ENCODE data around the gene ZNHIT2. TPM values are rescaled to one million over a fixed set of nuclear protein-coding genes. Genes with fewer than 3 reads are reported as not detected.

ZNHIT2 gene
- total RNA-seq, 1 donor from 2014 or later, result 11.1 TPM

- no peak for DNase-seq (ENCODE audit: low read depth)
- FAIRE-seq, result no peak
- Histone ChIP-seq H3K27me3 (ENCODE audit: control insufficient read depth, insufficient read depth, low read length) (no peaks in the 10 kb centered on the region), H3K36me3 (ENCODE audit: control insufficient read depth, insufficient read depth, low read length) (peaks cover 16% of the 10 kb centered on the region), H3K4me3 (ENCODE audit: low read depth, low read length) (no peak overlapping the region)
- TF ChIP-seq CTCF (IDR thresholded peaks at IDR 0.05; ENCODE audit: insufficient read depth, low read length, severe bottlenecking), result no peak
Measured at GRCh38 chr11:65087827-65088226, 29.7 kb downstream of the ZNHIT2 start.

- H3K36me3 ChIP-seq (ENCODE audit: control insufficient read depth, insufficient read depth, low read length), result peaks cover 16% of the 10 kb centered on the region
- no peak for TF ChIP-seq CTCF (IDR thresholded peaks at IDR 0.05; ENCODE audit: insufficient read depth, low read length, severe bottlenecking)
- DNase-seq (ENCODE audit: low read depth), result no peak
- H3K4me3 ChIP-seq (ENCODE audit: low read depth, low read length), result no peak overlapping the region
- H3K27me3 ChIP-seq (ENCODE audit: control insufficient read depth, insufficient read depth, low read length), result no peaks in the 10 kb centered on the region
- FAIRE-seq, result no peak
Measured at GRCh38 chr11:65087216-65087615, 30.3 kb downstream of the ZNHIT2 start.

- TF ChIP-seq CTCF (IDR thresholded peaks at IDR 0.05; ENCODE audit: insufficient read depth, low read length, severe bottlenecking), result no peak
- Histone ChIP-seq H3K36me3 (ENCODE audit: control insufficient read depth, insufficient read depth, low read length) (peaks cover 16% of the 10 kb centered on the region), H3K4me3 (ENCODE audit: low read depth, low read length) (no peak overlapping the region), H3K27me3 (ENCODE audit: control insufficient read depth, insufficient read depth, low read length) (no peaks in the 10 kb centered on the region)
- no peak for DNase-seq (ENCODE audit: low read depth)
- no peak for FAIRE-seq
Measured at GRCh38 chr11:65086809-65087208, 30.7 kb downstream of the ZNHIT2 start.

- Histone ChIP-seq H3K27me3 (ENCODE audit: control insufficient read depth, insufficient read depth, low read length) (no peaks in the 10 kb centered on the region), H3K36me3 (ENCODE audit: control insufficient read depth, insufficient read depth, low read length) (peaks cover 16% of the 10 kb centered on the region), H3K4me3 (ENCODE audit: low read depth, low read length) (no peak overlapping the region)
- DNase-seq (ENCODE audit: low read depth) (no peak), FAIRE-seq (no peak)
- no peak for TF ChIP-seq CTCF (IDR thresholded peaks at IDR 0.05; ENCODE audit: insufficient read depth, low read length, severe bottlenecking)
Measured at GRCh38 chr11:65085446-65085845, 32.1 kb downstream of the ZNHIT2 start.

GRCh38 chr11:65084598-65085375 is 32.7 kb downstream of the ZNHIT2 start:
- DNase-seq (ENCODE audit: low read depth) (no peak), FAIRE-seq (no peak)
- Histone ChIP-seq H3K36me3 (ENCODE audit: control insufficient read depth, insufficient read depth, low read length) (peaks cover 16% of the 10 kb centered on the region), H3K4me3 (ENCODE audit: low read depth, low read length) (peak overlapping the region; percentile 60), H3K27me3 (ENCODE audit: control insufficient read depth, insufficient read depth, low read length) (no peaks in the 10 kb centered on the region)
- TF ChIP-seq CTCF (IDR thresholded peaks at IDR 0.05; ENCODE audit: insufficient read depth, low read length, severe bottlenecking), result no peak
